GM13977 (cell line): ENCODE measurements around the gene CD63.

ENCODE experiments used
- DNase-seq: peaks from one replicate; pipeline ENCODE4 v3.0.0; 2012; ENCODE audit warnings: low spot score
- CTCF ChIP-seq: IDR thresholded peaks from 2 replicates; pipeline ENCODE4 v1.5.1; 2012; ENCODE audit warnings: mild to moderate bottlenecking, control low read depth; ENCODE audit not compliant: insufficient read depth; ENCODE audit errors: extremely low read depth, missing control alignments
- in situ Hi-C: fragments of 300-500 bp; cut with MboI; formaldehyde crosslinking; loops from one replicate; pipeline ENCODE4 v1.12.0; 2022; ENCODE audit warnings: low sequenced_read_pairs, low pct_unique_long_range_greater_than_20kb, mixed read lengths, inconsistent platforms; ENCODE audit not compliant: unreplicated experiment

CD63 gene

GRCh38 chr12:55721601-55722213 is 7.1 kb downstream of the CD63 start:
- TF ChIP-seq CTCF: no peak
- in situ Hi-C loops: no loop called here
- no peak for DNase-seq

- in situ Hi-C loops: no loop called here
- DNase-seq: no peak
- TF ChIP-seq CTCF: peak; percentile 57
Observed at GRCh38 chr12:55720894-55721444, 7.8 kb downstream of the CD63 start.

- in situ Hi-C loops: no loop called here
- TF ChIP-seq CTCF: no peak
- DNase-seq: no peak
Observed at GRCh38 chr12:55720071-55720564, 8.7 kb downstream of the CD63 start, which contains the start of gene RDH5. RDH5 (plus strand) TSS chr12:55720393; CDS start chr12:55721185, 792 bp downstream.

- DNase-seq: no peak
- in situ Hi-C loops: no loop called here
- no peak for TF ChIP-seq CTCF
Observed at GRCh38 chr12:55719371-55719770, 9.4 kb downstream of the CD63 start.

- in situ Hi-C loops: no loop called here
- no peak for DNase-seq
- no peak for TF ChIP-seq CTCF
Observed at GRCh38 chr12:55718624-55719275, 10.1 kb downstream of the CD63 start.

GRCh38 chr12:55718015-55718414 is 10.8 kb downstream of the CD63 start:
- no peak for TF ChIP-seq CTCF
- DNase-seq: no peak
- in situ Hi-C loops: no loop called here
